ENCODE results near the gene UGT1A6. TPM values are rescaled to one million over a fixed set of nuclear protein-coding genes. Genes with fewer than 3 reads are reported as not detected.
A peak's percentile ranks its signal among the peaks of the same experiment; 100 is the strongest.

Gene UGT1A6
- polyA plus RNA-seq, 1 of the 3 experiments (the other 2 are of a cell fraction) = not detected

DNA sequence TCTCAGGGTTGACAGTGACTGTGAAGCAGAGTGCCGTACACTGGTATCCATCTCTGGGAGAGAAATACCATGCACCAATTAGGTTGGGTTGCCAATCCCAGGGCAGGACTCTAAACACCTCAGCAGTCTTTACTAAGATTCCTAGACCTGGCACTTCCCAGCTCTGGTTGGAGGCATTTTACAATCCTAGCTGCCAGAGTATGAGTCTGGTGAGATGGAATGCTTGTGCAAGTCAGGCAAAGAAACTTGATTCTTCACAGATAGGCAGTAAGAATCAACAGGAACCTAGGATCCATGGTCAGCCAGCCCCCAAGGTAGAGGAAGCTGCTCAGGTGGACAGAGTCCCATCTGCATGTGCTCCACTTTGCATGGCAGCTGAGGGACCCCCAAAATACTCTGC lies 14.0 kb downstream of the UGT1A6 start:
- no peak overlapping the region; the same call in 1 of the 2 replicates for H3K4me2 ChIP-seq
- H4K20me1 ChIP-seq (ENCODE audit: insufficient read depth) = no peaks in the 10 kb centered on the region
- H3F3A ChIP-seq (replicated peaks; ENCODE audit: insufficient read depth) = peaks cover 2% of the 10 kb centered on the region
- no peak for DNase-seq
- ChIA-PET CTCF (no interaction called here), POLR2A (no interaction called here)
- H3K9me3 ChIP-seq = no peaks in the 10 kb centered on the region
- H3K4me3 ChIP-seq (ENCODE audit: low read depth in 2 of 2, low read length in 1 of 2) = no peak overlapping the region
- 33% methylated on average over 1 of the region's 1 CpG for WGBS (ENCODE audit: low lambda C conversion rate)
- peaks cover 0 to 18% of the 10 kb centered on the region in 2 experiments; a peak in 2 of 4 replicates for H3K4me1 ChIP-seq (ENCODE audit: control insufficient read depth in 1 of 2, insufficient read depth in 2 of 2, low read depth in 1 of 2, low read length in 1 of 2)
- H3K27me3 ChIP-seq (ENCODE audit: insufficient read depth) = no peaks in the 10 kb centered on the region
- no peak overlapping the region for H2AFZ ChIP-seq (ENCODE audit: low read depth)
- H3K36me3 ChIP-seq (replicated peaks in 1 of 2; ENCODE audit: control insufficient read depth in 1 of 2, insufficient read depth in 2 of 2, low read length in 1 of 2) = no peaks in the 10 kb centered on the region
- H3K9ac ChIP-seq = no peak overlapping the region
- H3K27ac ChIP-seq (ENCODE audit: low read depth in 2 of 2, low read length in 1 of 2) = no peak overlapping the region
- TF ChIP-seq POLR2AphosphoS5 (IDR thresholded peaks at IDR 0.05; ENCODE audit: low read depth, low read length) (no peak), EP300 (IDR thresholded peaks at IDR 0.05; ENCODE audit: borderline replicate concordance in 1 of 2, low read depth in 1 of 2, low read length in 1 of 2) (no peak; a peak in 1 of 4 replicates), MEF2A (IDR thresholded peaks at IDR 0.05; ENCODE audit: borderline replicate concordance, low read depth) (no peak), RFX5 (IDR thresholded peaks at IDR 0.05; ENCODE audit: low read length) (no peak), USF2 (IDR thresholded peaks at IDR 0.05; ENCODE audit: borderline replicate concordance, low read depth, low read length) (no peak), RCOR1 (IDR thresholded peaks at IDR 0.05; ENCODE audit: low read length) (no peak)
- no peaks in the 10 kb centered on the region for H3K9me2 ChIP-seq
- no peaks in the 10 kb centered on the region for H3K79me2 ChIP-seq (ENCODE audit: insufficient read depth)

DNA sequence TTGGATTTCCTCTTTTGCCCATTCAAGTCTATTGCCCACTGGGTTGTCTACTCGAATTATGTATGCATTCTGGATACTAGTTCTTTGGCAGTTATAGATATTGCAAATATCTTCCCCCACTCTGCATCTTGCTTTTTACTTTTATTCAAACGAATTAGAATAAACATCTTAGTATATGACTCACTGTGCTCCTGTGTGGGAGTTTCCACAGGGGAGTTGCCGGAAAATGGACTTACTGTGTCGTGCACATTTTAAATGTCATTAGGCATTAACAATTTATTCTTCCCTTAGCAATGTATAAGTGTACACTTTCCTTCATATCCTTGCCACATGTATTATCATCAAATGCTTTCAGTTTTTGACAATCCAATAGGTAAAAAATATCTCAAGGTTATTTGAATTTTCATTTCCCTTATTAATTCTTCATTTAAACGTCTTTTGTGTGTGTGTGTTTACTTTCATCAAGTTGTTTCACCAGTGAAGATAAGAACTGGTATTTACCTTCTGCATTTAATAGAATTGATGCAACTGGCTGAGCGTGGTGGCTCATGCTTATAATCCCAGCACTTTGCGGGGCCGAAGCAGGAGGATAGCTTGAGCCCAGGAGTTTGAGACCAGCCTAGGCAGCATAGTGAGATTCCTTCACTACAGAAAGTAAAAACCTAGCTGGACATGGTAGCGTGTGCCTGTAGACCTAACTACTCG lies 15.4 kb downstream of the UGT1A6 start:
- ChIA-PET POLR2A (no interaction called here), CTCF (no interaction called here)
- no peaks in the 10 kb centered on the region for H3K36me3 ChIP-seq (replicated peaks in 1 of 2; ENCODE audit: control insufficient read depth in 1 of 2, insufficient read depth in 2 of 2, low read length in 1 of 2)
- H3K4me2 ChIP-seq = no peak overlapping the region
- H3K9me2 ChIP-seq = no peaks in the 10 kb centered on the region
- H2AFZ ChIP-seq (ENCODE audit: low read depth) = no peak overlapping the region; the same call in 1 of the 2 replicates
- no peak overlapping the region for H3K27ac ChIP-seq (ENCODE audit: low read depth in 2 of 2, low read length in 1 of 2)
- H3K79me2 ChIP-seq (ENCODE audit: insufficient read depth) = no peaks in the 10 kb centered on the region
- WGBS (ENCODE audit: low lambda C conversion rate) = 57% methylated on average over 10 of the region's 10 CpGs
- peaks cover 2% of the 10 kb centered on the region for H3F3A ChIP-seq (replicated peaks; ENCODE audit: insufficient read depth)
- no peaks in the 10 kb centered on the region for H3K9me3 ChIP-seq
- H3K4me3 ChIP-seq (ENCODE audit: low read depth in 2 of 2, low read length in 1 of 2) = no peak overlapping the region
- TF ChIP-seq GABPA (IDR thresholded peaks at IDR 0.05; ENCODE audit: low read depth) = no peak
- no peak for TF ChIP-seq RXRA (IDR thresholded peaks at IDR 0.05; ENCODE audit: borderline replicate concordance, low read depth)
- no peak for TF ChIP-seq RCOR1 (IDR thresholded peaks at IDR 0.05; ENCODE audit: low read length)
- TF ChIP-seq MXI1 (IDR thresholded peaks at IDR 0.05; ENCODE audit: low read depth, low read length) = no peak
- no peaks in the 10 kb centered on the region for H3K27me3 ChIP-seq (ENCODE audit: insufficient read depth)
- no peak for DNase-seq
- no peak overlapping the region for H3K9ac ChIP-seq
- no peaks in the 10 kb centered on the region for H4K20me1 ChIP-seq (ENCODE audit: insufficient read depth)
- H3K4me1 ChIP-seq (ENCODE audit: control insufficient read depth in 1 of 2, insufficient read depth in 2 of 2, low read depth in 1 of 2, low read length in 1 of 2) = peaks cover 0 to 18% of the 10 kb centered on the region in 2 experiments; a peak in 2 of 4 replicates

GRCh38 chr2:233708942-233709341 lies 16.3 kb downstream of the UGT1A6 start:
- POLR2A ChIA-PET = no interaction called here
- H3K9me3 ChIP-seq = no peaks in the 10 kb centered on the region
- H3K27ac ChIP-seq (ENCODE audit: low read depth in 2 of 2, low read length in 1 of 2) = no peak overlapping the region
- H3K36me3 ChIP-seq (replicated peaks in 1 of 2; ENCODE audit: control insufficient read depth in 1 of 2, insufficient read depth in 2 of 2, low read length in 1 of 2) = no peaks in the 10 kb centered on the region
- H3K9me2 ChIP-seq = no peaks in the 10 kb centered on the region
- DNase-seq = no peak
- peaks cover 0 to 18% of the 10 kb centered on the region in 2 experiments; a peak in 2 of 4 replicates for H3K4me1 ChIP-seq (ENCODE audit: control insufficient read depth in 1 of 2, insufficient read depth in 2 of 2, low read depth in 1 of 2, low read length in 1 of 2)
- H3F3A ChIP-seq (replicated peaks; ENCODE audit: insufficient read depth) = peaks cover 2% of the 10 kb centered on the region
- no peak overlapping the region for H3K4me3 ChIP-seq (ENCODE audit: low read depth in 2 of 2, low read length in 1 of 2)
- WGBS (ENCODE audit: low lambda C conversion rate) = 75% methylated on average over 5 of the region's 5 CpGs
- H2AFZ ChIP-seq (ENCODE audit: low read depth) = no peak overlapping the region; the same call in 1 of the 2 replicates
- H4K20me1 ChIP-seq (ENCODE audit: insufficient read depth) = no peaks in the 10 kb centered on the region
- H3K79me2 ChIP-seq (ENCODE audit: insufficient read depth) = no peaks in the 10 kb centered on the region
- H3K4me2 ChIP-seq = no peak overlapping the region
- no peak for TF ChIP-seq CHD2 (IDR thresholded peaks at IDR 0.05; ENCODE audit: low read length, partially characterized antibody)
- TF ChIP-seq USF1 (IDR thresholded peaks at IDR 0.05; ENCODE audit: borderline replicate concordance, low read depth) = peak; percentile 34; the same call in 1 of the 2 replicates
- no peak overlapping the region for H3K9ac ChIP-seq
- no peaks in the 10 kb centered on the region for H3K27me3 ChIP-seq (ENCODE audit: insufficient read depth)
- CTCF ChIA-PET = no interaction called here

Measured in SK-N-SH (cell line).